ENCODE data around the gene SNRPB2. TPM values are rescaled to one million over a fixed set of nuclear protein-coding genes. Genes with fewer than 3 reads are reported as not detected.

Gene SNRPB2
- total and polyA plus RNA-seq, 9 of the 15 experiments (the other 6 are each of a cell fraction or from before 2014, with no cell fraction given): 40.0 to 131 (median 89.4) TPM

- Histone ChIP-seq H3K27ac (ENCODE audit: extremely low read depth, low read depth, low read length) (no peak overlapping the region), H3K4me1 (replicated peaks in 1 of 2; ENCODE audit: control insufficient read depth in 2 of 2, insufficient read depth in 2 of 2, low read length in 2 of 2) (no peaks in the 10 kb centered on the region), H4K20me1 (replicated peaks; ENCODE audit: control insufficient read depth, insufficient read depth, low read length) (no peaks in the 10 kb centered on the region), H3K4me3 (no peak overlapping the region), H3K9ac (ENCODE audit: insufficient read depth in 1 of 2, low read depth in 2 of 2, low read length in 2 of 2) (no peak overlapping the region), H3K36me3 (ENCODE audit: control insufficient read depth, insufficient read depth, low read length) (peaks cover 13% of the 10 kb centered on the region; the same call in 1 of the 3 replicates), H3K9me1 (ENCODE audit: control insufficient read depth, insufficient read depth, low read length) (no peaks in the 10 kb centered on the region), H3K9me3 (replicated peaks; ENCODE audit: control insufficient read depth, insufficient read depth, low read depth, low read length) (no peaks in the 10 kb centered on the region), H2AFZ (ENCODE audit: low read depth, low read length) (no peak overlapping the region), H3K4me2 (ENCODE audit: insufficient read depth, low read length) (no peak overlapping the region), H3K79me2 (ENCODE audit: control insufficient read depth, insufficient read depth, low read length) (no peaks in the 10 kb centered on the region), H3K27me3 (ENCODE audit: control insufficient read depth in 2 of 2, insufficient read depth in 2 of 2, low read length in 2 of 2) (no peaks in the 10 kb centered on the region)
- WGBS (ENCODE audit: insufficient coverage, low coverage, missing lambda C conversion rate): 33% methylated on average over 3 of the region's 3 CpGs
- FAIRE-seq: no peak
- POLR2A ChIA-PET: no interaction called here
- no peak for TF ChIP-seq L3MBTL2 (IDR thresholded peaks at IDR 0.05)
- no peak for TF ChIP-seq ASH1L (IDR thresholded peaks at IDR 0.05; ENCODE audit: borderline replicate concordance, low read depth, partially characterized antibody)
- no peak for TF ChIP-seq ZNF280B (CRISPR knock-in tag; IDR thresholded peaks at IDR 0.05)
- TF ChIP-seq RFX1 (IDR thresholded peaks at IDR 0.05): 0 out of 2 replicates have a peak, but pooled peaks have one; percentile 5
- BruUV-seq (replicated peaks): no TSS peak
- no peak for DNase-seq (ENCODE audit: extremely low read depth in 1 of 4, low spot score in 3 of 4)
- CTCF ChIA-PET (ENCODE audit: low intra/inter-chr PET ratio): no interaction called here
- ATAC-seq: no peak
- intact Hi-C loops (cut with micrococcal nuclease) (no loop called here), in situ Hi-C loops (cut with MboI) (no loop called here)
Measured at GRCh38 chr20:16744178-16744807, 14.5 kb downstream of the SNRPB2 start.

Data from K562 (cell line).